ENCODE data around the gene ITPKB.

DNA sequence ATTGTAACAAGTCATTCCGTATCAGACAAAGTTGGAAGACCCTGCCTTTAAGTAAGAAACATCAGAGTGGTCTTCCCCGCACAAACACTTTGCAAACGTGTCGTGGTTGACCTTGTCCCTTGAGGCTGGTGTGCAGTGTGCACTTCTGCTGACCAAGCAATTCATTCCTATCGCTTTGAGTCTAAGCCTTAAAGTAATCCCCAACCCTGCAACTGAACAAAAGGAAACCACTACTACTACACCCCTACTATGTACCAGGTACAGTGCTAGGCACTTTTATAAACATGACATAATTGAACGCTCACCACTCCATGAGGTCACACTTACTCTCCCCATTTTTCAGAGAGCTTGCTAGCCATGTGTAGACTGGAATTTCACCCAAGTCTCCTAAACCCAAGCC lies 10.6 kb downstream of the ITPKB start:
- no peak for TF ChIP-seq CTCF (IDR thresholded peaks at IDR 0.05)
- TF ChIP-seq EZH2 (IDR thresholded peaks at IDR 0.05): no peak
